GM18499 (cell line): Measurements from ENCODE around the gene CNPY1.
"Not testable (repeated sequence)": the region's sequence is repeated elsewhere in the genome, so short reads cannot be mapped to it uniquely, and the experiment has no call there.

Source experiments
- ATAC-seq: cut with Tn5 transposase; IDR thresholded peaks from one replicate; pipeline ENCODE4 v1.9.1; 2021; ENCODE audit warnings: moderate number of reproducible peaks; ENCODE audit not compliant: insufficient read depth, unreplicated experiment

The CNPY1 gene

DNA sequence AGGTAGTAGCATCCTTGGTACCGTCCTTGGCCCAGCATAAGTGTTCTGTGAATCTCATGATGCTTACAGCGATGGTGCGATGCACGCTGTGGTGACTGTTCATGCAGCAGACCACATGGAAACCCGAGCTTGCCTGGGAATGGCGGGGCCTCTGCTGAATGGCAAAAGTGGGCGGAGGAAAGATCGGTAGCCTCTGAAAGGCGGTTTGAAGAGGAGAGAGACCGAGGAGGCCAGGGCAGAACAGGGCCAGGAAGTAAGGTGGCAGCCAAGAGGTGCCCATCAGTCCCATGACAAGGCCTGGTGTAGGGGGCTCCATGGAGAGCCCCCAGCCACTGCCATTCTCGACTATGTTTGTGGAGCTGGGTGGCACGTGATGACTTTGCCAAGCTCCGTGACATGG lies 33.2 kb upstream of the CNPY1 start:
- ATAC-seq, result no peak

DNA sequence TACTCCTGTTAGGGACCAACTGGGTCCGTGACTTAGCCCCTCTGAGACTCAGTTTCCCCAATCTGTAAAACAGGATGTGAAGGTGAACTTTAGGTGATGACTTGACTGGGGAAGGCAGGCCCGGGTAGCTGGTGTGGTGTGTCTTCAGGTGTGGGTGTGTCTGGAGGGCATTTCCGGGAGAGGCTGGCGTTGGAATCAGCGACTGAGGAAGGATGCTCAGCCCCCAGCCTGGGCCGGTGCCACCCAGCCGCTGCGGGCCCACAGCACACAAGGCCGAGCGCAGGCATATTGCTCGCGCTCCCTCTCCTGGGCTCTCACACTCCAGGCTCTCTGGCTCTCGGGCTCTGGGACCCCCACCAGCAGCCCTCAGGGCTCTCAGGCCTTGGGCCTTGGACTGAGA lies 31.7 kb upstream of the CNPY1 start:
- ATAC-seq, result no peak

DNA sequence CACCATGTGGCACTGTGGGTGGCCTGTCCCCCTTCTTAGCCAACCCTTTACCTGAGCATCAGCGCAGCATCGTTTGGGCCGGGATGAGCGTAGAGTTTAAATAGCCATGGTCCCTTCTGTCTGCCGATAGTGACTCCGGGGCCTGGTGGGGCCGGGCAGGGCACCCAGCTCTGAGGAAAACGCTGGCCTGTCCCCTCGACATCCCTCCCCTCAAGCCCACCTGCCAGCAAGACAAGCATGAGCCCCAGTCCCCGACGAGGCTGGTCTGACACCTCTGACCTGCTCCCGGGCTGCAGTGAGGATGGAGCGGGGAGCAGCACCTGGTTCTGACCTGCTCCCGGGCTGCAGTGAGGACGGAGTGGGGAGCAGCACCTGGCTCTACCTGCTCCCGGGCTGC lies 31.1 kb upstream of the CNPY1 start:
- no peak for ATAC-seq

DNA sequence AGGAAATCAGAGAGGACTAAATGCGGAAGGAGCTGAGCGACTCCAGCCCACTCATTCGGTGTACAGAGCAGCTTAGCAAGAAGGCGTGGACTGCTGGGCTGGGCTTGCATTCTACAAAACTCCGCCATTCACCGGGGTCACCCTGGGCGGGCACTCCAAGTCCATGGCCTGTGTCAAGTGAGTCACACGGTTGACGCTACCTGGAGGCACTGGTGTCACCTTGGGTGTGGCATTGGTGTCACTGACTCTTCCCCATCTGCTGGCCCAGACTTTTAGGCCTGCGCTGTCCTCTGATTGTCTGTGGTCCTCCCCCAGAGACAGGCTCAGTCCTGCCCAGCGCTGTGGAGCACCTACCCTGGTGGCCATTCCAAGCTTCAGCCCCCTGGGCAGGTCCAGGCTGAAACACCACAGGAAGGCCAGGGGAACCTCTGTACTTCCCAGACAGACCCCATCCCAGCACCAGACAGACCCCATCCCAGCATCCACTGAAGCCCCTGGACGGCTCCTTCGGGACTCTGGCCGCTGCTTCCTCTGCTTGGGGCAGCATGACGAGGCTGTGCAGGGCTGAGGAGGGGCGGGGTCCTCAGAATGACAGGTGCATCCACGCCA lies 30.6 kb upstream of the CNPY1 start:
- no peak for ATAC-seq

DNA sequence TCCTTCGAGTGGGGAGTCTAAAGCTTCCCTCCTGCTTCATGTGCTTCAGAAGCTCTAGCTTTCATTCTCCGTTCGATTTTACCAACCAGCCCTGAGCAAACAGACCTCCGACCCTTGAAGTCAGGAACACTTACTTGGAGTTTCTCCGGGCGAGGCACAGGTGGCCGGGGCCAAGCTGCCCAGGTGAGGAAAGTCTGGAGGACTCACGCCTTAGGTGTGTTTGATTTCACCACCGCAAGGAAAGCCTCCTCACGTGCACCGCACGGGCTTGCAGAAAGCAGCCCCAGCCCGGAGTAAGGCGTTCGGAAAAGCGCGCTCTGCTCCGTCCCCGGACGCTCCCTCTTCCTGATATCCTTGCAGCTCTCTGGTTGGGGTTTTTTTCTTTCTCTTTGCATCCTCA lies 30.1 kb upstream of the CNPY1 start:
- no peak for ATAC-seq

DNA sequence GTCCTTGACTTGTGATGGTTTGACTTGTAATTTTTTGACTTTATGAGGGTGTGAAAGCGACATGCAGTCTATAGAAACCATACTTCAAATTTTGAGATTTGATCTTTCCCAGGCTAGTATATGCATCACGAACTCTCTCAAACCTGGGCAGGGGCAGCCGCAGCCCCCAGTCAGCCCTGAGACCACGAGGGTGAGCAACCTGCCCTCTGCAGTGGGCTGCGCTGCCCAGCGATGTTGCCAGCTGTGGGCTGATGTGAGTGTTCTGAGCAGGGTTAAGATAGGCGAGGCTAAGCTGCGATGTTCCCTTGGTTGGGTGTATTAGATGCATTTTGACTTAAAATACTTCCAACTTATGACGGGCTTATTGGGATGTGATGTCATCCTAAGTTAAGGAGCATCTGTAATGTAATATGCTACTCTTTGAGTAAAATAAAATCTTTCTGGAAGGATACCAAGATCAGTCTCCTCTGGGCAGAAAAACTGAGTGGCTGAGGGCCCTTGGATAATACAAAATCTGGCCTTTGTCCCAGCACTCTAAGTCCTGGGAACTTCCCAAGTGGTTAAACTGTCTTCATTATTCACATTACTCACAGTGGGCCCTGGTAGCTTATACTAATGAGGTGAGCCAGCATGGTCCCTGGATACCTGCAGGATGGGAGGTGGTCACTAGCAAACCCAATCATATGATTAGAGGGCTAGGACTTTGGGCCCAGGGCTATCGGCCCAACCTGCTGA lies 28.4 kb upstream of the CNPY1 start:
- ATAC-seq, result no peak

DNA sequence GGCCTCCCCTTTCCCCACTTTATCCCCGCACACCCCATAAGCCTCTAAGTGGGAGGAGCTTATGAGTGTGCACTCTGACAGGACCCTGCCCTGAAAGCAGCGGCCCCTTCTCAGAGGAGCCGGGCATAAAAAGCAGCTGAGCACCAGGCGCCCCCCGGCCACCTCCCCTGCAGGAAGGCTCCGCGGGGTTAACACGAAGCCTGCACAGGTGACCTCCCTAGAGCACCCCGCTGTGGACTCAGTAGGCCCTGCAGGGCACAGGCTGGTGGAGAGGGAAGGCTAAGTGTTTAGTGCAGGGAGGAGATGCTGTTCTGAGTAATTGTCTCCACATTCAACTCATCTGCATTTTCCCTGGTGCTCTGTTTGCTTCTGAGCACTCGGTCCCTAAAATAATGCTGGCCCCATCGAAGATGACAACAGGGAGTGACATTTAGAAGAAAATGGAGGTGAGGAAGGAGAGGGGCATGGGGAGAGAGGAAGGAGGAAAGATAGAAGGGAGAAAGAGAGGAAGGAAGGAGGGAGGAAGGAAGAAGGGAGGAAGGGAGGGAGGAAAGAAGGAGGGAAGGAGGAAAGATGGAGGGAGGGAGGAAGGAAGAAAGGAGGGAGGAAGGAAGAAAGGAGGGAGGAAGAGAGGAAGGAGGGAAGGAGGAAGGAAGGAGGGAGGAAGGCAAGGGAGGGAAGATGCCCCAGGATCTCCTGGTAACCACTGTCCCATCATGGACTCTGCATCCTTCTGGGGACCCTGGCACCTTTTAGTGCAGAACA lies 25.4 kb upstream of the CNPY1 start:
- ATAC-seq, result no peak

DNA sequence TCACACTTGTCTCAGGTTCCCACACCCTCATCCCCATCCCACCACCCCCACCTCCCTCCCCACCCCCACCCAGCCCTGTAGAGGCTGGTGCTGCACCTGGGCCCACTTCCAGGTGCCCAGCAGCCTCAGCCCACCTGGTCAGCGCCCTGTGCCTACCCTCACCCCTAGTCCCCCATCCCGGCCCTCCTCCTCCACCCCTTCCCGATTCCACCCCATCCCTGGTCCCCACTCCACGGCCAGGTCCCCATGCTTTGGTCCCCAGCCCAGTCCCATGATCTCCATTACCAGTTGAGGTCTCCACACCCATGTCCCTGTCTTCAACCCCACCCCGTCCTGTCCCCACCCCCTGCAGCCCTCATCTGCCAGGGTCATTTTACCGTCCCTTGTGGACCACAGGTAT lies 24.6 kb upstream of the CNPY1 start:
- no peak for ATAC-seq

DNA sequence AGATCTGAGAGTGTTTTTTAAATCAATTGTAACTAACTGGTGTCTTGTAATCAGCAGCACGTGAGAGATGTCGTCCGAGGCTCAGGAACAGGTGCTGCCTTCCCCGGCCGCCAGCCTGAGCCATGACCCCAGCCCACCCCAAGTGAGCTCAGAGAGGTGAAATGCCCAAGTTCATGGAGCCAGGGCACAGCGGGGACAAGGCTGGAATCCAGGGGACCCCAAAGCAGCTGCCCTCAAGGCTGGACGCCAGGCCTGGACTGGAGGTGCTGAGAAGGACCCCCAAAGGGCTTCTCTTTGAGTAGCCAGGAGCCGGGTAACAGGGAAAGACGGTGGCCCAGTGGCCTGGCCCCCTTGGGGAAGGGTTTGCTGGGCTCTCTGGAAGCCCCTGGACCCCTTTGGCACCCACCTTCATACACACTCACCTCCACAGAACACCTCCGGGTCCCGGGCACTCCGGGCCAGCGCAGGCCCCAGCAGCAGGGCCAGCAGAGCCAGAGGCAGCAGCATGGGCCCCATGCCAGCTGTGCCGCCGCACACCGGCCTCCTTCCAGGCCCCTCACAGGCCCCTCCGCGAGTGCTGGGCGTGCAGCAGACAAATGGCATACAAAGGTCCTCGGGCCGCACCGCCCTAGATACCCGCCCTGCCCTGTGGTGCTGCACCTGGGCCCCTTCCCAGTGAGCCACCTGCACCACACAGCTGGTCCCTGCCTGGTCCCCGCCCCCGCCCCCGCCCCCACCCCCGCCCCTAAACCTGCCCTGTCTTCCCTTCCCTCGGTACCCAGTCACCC lies 24.0 kb upstream of the CNPY1 start:
- no peak for ATAC-seq

DNA sequence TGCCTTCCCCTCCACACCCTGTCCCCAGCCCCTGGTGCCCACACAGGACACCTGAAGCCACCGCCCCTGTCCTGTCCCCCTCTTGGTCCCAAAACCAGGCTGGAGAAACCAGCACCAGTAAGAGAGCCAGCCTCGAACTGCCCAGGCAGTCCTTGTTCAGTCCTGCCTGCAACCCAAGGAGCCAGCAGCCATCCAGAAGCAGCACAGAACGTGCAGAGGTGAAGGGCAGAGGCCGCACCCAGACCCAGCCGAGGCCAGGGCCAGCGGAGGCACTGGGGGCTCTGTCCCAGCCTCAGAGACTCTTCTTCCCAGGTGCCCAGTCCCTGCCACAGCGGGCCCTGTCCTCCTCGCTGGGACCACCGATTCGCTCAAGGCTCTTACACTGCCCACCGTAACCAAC lies 23.3 kb upstream of the CNPY1 start:
- no peak for ATAC-seq

DNA sequence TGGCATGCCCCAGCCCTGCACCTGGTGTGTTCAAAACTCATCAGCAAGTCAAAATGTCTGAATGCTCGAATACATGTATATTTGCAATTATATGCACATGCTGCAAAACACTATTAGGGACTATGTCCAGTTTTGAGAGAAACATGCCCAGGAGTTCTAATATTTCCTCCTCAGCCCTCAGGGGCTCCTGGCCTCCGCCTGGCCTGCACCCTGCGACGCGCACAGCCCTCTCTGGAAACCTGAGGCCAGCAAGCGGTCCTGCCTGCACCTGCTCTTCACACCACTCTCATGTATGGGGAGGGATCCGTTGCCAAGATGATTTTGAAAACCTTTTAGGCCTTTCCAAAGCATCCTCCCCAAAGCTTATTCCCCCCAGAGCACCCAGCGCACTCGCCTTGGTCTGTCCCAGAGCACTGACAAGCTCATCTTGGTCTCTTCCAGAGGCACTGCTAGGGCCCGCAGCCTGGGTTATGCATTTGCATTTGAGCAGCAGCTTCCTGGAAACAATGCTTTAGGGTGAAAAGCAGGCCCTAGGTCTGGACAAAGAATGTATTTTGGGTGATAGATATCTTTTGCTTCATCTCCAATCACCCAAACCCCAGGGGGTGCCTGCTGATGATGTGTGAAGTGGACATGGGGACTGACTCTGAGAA lies 22.6 kb upstream of the CNPY1 start:
- ATAC-seq, result no peak

DNA sequence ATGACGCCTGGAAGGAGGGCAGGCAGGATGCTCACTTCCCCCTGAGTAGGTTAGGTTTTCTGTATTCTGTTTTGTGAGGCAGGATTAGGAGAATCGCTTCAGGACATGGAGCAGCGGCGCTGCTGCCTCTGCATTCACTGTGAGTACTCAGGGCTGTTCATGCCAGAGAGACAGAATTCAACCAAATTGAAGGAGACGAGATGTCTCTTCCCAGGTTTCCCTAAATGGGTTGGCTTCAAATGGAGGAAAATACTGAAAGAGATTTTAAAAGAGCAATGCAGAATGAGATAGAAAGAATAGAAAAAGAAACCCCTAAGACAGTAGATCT lies 21.9 kb upstream of the CNPY1 start:
- ATAC-seq, result no peak

DNA sequence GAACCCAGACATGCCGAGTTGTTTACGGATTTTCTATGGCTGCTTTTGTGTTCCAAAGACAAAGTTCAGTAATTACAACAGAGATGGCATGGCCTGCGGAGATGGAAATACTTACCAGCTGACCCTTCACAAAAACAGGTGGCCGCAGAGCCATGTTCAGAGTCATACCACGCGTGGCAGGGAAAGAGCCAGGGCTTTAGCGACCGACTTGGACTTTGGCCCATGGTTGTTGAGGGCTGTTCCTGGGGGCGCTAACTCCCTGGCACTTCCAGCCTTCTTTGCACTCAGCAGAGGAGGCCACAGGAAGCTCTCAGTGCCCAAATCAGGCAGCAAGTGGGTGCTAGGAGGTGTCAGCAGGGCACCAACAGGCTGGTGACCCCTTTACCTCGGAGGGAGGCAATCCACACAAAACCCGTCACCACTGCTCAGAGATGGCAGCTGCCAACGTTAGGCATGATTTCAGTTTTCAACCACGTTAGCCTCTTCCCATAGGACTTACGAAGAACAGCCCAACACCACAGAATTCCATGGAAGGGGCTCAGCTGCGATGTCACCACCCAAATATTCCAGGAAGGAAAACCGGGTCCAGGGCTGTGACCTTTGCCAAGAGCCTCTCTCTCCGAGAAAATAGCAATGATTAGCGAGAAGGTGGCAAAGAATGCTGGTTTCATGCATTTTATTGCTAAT lies 21.4 kb upstream of the CNPY1 start:
- no peak for ATAC-seq

DNA sequence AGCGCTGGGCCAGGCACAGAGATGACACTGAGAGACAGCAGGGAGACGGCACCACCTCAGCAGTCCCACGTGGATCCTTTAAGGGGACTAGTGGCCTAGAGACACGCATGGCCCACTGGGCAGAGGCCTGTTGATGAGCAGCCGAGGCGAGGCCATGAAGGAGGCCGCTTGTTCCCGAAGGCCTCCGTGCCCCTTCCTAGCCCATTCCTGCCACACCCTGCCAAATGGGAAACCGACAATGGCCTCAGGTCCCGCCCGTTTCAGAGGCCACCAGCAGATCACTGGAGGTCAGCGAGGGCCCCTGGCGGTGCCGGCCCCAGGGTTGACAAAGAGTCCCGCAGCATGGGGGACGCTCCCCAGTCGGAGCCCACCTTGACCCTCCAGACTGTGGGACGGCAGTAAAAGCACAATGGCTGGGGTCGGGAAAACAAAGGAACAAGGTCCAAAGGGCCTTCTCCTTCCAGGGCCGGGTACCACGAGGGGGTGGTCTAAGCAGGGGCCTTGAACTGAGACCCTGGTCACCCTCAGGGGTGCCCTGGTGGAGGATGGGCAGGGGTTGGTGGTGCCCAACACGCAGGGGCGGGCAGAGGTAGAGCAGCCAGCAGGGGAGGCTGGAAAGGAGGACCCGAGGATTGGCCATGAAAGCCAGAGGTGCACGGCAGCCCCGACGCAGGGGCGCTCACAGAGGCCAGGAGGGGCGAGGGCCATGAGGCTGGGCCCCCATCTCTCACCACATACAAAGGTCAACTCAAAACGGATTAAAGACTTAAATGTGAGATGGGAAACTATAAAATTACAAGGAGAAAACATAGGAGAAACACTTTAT lies 19.9 kb upstream of the CNPY1 start:
- no peak for ATAC-seq

DNA sequence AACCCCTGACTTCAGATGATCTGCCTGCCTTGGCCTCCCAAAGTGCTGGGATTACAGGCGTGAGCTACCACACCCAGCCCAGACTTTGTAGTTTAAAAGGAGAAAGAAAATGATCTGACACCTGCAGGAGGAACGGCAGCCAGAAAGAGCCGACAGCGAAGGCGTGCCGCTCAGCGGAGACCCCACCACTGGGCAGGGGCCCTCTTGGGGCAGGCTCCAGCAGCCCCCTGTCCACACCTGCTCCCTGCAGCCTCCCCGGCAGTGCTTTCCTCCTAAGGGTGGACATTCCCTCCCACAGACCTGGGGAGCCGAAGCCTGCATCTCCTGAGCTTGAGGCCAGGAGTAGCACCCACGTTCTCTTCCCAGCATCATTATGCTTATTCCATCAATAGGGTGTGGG lies 19.2 kb upstream of the CNPY1 start:
- ATAC-seq, result no peak

DNA sequence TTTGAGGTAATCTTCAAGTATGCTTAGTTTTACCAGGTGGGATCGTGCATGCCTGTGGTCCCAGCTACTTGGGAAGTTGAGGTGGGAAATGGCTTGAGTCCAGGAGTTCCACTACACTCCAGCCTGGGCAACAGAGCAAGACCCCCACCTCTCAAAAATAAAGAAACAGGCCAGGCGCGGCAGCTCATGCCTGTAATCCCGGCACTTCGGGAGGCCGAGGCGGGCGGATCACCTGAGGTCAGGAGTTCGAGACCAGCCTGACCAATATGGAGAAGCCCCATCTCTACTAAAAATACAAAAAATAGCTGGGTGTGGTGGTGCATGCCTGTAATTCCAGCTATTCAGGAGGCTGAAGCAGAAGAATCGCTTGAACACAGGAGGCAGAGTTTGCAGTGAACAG lies 16.6 kb upstream of the CNPY1 start:
- not testable (repeated sequence) for ATAC-seq

DNA sequence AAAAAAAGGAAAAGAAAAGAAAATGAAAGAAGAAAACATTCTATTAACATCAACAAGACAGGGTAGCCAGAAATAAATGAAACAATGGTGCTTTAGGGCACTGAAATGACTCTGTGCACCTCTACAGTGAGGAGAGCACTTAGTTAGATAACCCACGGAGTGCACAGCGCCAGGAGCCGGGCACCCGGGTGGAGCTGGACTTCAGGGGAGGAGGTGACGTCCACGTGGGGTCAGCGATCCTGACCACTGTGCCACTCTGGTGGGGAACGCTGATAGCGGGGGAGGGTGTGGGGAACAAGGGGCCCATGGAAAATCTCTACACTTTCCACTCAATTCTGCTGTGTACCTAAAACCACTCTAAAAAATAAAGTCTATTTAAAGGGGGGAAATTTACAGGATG lies 15.7 kb upstream of the CNPY1 start:
- ATAC-seq, result no peak

DNA sequence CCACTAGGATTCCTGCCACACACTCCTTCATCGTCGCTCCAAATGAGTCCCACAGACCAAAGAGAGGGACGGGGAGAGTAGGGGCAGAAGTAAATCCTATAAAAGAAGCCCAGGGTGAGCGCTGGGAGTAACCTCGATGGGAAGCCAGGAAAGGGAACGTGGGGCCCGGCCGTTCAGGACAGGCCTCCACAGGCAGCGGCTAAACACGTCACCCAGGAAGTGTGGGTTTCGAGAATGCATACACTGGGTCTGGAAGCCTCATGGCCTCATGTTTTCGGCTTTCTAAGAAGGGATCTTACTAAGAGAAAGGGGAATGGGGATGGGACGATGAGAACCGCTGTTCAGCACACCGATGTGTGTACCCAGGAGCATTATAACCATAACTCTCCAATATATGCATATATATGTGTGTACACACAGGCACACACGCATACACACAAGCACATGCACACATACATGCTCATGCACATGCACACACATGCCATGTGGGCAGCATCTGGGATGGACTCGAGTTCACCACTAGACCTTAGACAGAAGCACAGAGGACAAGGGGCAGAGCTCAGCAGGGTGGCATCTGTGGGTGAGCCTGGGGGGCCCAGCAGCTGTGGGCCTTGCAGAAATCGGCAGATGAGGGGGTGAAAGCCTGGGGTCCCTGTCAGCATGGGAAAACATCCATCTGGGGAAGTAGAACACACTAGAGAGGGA lies 14.8 kb upstream of the CNPY1 start:
- no peak for ATAC-seq
